NCI-H774 (cell line): ENCODE measurements around the gene GLIS1.

Experiments
- DNase-seq: peaks from one replicate; lab custom pipeline; 2025; lab: John Stamatoyannopoulos, UW

Gene GLIS1

DNA sequence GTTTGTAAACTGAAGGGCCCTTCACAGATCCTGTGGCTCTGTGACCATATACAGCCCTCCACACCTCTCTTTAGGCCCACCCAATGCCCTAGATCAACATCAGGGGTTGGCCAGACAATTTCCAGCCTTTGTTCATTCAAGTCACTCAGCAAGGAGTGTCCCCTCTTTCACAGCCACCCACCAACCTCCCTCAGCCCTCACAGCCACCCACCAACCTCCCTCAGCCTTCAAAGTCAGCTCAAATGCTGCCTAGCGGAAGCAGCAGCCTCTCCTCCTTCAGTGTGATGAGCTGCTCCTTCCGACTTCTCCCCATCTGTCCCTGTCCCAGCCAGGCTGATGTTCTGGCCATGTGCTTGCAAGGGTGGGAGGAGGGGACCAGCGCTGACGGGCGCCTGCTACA, 208.4 kb downstream of the GLIS1 start:
- no peak for DNase-seq

DNA sequence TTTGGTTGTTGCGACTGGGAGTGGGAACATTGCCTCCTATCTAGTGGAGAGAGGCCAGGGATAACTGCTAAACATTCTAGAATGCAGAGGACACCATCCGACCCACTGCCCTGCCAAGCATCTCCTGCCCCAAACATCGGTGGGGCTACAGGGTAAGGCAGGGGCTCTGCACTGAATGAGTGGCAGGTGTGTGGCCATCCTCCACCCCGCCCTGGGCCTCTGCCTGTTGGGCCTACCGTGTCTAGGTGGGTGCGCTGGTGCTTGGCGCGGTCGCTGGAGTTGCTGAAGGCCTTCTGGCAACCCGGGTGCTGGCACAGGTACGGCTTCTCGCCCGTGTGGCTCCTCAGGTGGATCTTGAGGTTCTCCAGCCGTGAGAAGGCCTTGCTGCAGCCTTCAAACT, 209.4 kb downstream of the GLIS1 start:
- DNase-seq, result no peak

DNA sequence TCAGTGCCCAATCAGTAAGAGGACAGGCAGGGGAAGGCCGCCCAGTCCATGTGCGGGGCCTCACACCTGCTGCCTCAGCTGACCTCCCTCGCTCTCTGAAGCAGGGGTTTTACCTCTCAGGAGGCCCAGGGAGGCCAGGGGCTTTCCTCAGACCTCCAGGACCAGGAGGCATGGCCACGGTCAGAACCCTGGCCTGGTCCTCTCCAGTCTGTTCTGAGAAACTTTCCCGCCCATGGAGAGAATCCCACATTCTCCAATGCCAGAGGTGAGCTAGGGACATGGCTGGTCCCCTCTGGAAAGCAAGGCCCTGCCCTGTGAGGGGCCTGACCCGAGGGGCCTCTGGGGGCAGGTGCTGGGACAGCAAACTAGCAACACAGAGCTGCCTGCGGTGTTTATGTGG, 211.6 kb downstream of the GLIS1 start:
- DNase-seq, result no peak

GRCh38 chr1:53526451-53527101, 212.4 kb downstream of the GLIS1 start:
- DNase-seq, result no peak

DNA sequence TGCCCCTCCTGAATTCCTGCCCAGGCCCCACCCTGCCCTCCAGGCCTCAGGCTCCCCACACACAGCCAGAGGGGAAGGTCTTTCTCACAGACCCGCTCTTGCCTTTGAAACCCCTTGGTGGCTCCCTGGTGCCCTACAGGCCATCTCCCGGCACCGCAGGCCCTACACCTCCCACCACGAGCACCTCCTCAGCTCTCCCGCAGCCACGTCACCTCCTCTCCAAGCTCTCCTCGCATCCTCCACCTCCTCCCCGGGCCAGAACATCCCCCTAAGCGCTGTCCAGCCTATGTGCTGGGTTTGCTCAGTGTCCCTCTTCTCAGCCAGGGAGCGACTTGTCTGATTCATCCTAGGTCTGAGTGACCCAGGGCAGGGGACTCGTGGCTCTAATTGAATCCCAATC, 213.4 kb downstream of the GLIS1 start:
- no peak for DNase-seq

DNA sequence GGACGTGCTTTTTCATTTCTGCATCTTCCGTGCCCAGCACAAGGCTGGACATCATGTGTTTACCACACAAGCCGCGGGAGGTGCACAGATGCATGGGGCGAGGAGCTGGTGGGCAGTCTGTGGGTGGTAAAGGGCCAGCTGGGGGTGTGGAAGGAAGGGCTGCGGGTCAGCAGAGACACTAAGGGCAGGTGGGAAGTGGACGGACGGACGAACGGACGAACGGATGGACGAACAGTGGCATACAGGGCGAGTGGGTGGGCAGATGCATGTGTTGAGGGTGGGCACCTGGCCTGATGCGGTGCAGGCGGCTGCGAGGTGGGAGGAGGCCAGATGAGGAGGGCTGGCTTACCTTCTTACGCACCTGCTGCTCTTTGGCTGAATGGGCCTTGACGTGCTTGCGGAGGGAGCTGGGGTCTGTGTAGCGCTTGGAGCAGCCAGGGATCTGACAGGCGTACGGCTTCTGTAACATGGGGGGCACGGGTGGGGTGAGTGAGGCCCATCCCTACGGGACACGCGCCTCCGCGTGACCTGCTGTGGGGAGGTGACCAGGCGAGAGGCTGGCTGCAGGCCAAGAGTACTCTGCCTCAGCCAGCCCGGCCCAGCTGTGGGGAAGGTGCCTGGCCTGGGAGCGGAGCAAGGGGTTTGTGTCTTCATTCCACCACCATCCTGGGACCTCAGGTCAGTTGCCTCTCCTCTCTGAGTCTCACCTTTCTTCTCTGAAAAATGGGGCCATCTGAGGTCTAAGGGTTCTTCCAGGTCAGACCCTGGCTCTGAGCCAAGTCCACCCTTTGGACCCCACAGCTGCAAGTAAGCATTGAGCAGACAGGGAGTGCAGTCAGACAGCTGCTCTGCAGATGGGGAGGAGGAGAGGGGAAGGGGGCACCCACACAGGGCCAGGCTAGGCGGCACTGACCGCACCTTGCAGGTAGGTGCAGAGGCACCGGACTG, 214.3 kb downstream of the GLIS1 start:
- DNase-seq, result no peak

DNA sequence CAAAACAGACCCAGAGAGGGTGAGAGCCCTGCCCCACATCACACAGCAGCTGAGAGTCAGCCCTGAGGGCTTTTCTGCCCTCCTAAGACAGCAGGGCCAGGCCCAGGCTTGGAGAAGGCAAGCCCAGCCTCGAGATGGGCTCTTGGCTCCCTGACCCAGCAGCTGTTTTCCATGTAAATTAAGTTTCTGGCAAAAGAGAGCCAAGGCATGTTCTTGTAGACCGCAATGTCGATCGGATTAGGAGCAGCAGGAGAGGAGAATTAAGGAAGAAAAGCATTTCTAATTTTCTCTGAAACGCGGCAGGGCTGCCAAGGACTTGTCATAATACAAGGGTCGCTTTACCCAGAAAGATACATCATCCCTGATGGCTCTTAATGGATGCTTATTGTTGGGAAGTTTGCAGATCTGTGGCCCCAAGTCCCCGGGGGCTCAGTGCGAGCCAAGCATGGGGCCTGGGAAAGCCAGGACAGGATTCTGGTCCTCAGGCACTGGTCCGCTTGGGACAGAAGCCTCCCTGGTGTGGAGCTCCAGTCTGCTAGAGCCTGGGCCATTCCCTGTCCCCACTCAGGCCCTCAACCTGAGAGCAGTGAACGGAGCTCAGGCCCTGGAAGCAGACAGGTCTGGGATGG, 216.9 kb downstream of the GLIS1 start:
- DNase-seq, result no peak

DNA sequence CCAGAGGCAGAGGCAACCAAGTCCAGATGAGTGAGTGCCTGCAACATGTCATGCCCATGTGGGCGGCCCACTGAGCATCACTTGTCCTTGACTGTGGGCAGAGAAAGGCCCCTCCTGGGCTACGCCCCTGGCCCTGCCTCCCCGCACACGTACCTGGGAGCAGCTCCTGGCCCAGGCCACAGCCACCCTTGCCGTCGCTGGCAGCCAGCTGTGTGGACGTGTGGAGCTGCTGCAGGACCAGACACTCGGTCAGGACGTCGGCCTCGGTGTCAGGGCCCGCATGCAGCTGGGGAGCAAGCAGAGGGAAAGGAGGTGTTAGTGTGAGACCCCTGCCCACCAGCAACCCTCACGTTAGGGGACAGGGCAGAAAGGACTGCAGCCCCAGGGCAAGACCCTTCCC, 218.5 kb downstream of the GLIS1 start:
- no peak for DNase-seq

GRCh38 chr1:53519421-53519820, 219.5 kb downstream of the GLIS1 start:
- DNase-seq, result no peak

DNA sequence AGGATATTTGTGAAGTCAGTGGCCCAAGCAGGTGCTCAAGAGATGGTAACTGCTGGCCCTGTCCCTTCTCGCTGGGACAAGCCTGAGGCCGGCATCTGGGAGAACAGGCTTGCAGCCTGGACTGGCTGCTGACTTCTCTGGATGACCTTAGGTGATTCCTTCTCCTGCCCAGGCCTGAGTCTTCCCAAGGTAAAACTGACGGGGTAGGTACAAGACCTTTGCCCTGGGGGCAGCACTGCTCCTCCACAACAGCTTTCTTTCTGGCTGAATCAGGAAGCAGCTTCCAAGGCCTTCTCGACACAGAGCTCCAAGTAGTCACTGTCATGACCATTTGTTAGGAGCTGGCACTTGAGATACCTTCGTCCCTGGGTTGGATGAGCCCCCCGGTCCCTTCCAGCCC, 220.2 kb downstream of the GLIS1 start:
- DNase-seq, result no peak

DNA sequence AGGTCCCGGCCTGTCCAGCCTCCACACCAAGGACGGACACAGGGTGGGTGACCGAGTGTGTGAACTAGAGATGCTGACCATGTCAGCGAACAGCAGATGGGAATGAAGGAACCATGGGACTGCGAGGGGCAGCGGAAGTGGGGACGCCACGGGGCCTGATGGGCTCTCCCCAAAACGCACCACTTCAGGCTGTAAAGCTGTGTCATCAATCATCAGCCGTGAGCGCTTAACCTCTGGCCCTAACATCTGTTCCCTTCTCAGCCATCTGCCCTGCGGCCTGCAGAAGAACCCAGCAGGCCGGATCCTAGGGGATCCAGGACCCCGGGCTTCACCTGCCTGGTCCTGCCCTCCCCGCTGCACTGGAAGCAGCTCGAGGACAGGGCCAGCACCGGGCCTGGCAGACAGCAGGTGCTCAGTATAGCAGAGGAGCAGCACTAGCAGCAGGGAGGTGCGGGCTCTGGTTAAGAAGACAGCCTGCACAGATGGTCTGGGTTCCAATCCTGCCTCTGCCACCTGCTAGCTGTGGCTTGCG, 221.1 kb downstream of the GLIS1 start:
- DNase-seq, result no peak

GRCh38 chr1:53517109-53517508, 221.9 kb downstream of the GLIS1 start:
- DNase-seq, result no peak

GRCh38 chr1:53516181-53516580, 222.8 kb downstream of the GLIS1 start:
- DNase-seq, result no peak

DNA sequence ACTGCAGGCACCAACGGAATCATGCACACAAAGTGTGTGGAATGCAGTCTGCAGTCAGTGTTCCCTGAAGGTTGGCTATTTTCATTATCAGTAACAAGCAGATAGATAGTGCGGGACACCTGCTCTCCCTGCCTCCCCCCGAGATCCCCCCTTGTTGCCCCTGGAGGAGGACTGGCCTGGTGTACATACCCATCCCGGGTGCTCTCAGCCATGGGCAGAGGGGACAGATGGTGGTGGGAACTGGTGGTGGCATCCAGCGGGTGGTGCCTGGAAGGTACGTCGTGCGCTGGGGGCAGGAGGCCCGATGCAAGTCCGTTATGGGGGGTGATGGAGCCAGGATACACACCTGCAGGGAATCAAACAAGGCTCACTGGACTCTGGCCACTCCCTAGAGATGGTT, 224.5 kb downstream of the GLIS1 start:
- DNase-seq, result no peak

DNA sequence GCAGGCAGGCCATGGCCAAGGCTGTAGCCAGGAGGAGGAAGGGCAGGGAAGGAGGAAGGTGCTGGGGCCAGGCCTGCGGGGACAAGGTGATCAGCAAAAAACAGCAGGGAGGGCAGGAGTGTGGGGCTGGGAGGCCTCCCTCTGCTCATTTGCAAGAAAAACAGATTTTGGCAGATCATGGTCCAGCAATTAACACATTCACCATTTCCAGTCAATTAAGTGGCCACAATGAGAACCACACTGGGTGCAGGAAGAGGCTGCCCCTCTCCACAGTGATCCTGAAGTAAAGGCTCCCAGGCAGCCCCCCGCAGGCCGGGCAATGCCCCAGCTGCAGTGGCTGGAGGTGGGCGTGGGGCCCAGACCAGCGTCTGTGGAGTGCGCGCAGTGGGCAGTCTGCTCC, 225.1 kb downstream of the GLIS1 start:
- DNase-seq, result no peak

DNA sequence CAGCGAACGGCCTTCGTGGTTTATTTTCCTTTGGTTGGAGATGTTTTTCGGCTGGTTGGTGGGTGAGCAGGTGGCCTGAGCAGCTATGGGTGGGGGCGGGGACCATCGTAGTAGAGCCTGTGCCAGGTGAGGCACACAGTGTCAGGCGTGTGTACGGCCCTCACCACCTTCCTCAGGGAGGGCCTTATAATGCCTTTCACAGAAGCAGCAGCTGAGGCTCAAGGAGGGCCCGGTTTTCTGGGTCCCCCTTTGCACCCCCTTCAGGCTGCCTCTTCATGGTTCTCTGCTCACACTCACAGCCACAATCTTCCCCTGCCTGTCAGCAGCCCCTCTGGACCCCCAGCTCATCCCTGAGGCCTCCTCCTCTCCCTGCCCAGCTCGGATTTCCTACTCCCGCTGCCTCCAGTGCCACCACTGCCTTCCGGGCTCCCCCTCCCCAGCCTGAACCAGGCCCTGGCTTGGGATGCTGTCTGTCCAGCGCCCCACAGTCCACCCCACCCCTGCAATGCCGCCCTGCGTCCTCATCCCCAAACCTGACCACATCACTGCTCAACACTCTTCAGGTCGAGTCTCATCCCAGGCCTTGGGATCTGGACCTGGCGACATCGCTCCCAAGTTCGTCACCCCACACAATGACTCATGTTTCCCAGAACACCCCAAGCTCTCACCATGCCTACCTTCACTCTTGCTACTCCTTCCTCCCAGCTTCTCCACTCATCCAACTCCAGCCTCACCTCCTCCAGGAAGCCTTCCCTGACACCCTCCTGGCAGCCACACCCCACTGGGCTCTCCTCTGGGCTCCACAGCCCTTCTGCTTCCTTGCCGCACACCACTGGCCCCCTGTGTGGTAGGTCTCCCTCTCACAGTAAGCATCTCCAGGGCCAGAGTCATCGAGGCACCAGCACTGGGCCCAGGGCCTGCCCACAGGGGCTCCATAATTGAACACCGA, 225.9 kb downstream of the GLIS1 start:
- DNase-seq, result no peak

DNA sequence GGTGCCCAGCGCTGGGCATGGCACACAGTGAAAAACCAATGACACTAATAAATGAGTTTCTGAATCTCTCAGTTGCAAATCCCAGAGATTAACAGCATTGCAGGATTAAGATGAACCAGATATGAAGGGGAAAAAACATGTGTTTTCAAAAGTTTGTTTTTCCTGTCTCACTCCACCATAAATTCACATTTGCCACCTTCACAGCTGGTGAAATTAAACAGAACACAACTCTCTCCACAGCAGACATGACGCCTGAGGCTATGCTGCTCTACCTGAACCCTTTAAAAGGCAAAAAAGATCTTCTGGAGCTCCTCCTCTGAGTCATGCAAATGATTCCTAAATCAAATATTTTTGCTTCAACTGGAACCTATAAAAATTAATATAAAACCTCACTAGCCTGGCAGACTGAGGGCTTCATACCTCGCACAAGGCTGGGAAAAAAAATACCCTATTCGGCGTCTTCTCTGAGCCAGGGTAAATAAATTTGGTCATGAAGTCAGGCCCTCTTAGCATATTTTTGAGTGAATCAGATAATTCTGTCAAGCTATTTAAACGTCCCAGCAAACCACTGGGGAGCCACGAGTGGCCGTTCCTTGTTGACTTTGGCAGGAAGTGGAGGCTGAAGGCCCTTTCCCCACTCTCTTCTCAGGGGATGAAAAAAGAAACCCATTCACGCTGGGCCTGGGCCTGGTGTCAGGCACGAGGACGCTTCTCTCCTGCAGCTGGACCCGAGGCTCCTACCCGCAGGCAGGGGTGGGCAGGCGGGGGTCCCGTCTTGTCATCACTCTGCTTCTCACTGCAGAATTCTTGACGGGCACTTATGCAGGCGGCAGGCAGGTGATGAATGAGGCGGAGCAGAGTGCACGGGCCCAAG, 226.8 kb downstream of the GLIS1 start:
- DNase-seq, result peak; percentile 65

DNA sequence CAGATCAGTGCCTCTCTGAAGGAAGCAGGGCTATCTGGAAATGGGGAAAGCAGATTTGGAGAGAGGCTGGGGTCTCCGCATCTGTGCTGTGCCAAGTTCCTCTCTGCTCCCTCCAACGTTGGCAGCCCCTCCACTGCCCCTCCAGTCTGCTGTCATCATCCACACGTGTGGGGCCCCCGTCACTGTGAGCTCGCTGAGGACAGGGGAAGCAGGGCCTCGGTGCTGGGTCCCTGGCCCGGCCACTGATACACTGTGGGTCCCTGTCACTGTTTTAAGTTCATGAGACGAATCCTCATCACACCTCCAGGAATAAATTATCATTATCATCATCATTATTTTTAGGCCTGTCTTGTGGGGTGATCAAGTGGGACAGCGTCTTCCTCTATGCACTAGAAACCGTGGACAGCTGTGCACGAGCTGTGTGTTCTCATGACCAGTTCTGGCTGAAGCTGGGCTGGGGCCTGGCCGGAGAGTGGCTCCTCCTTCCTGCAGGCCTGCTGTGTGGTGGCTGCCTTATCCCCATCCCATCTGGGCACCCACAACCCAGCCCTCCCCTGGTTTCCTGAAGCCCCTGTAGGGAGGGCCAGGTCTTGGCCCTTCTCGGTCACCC, 227.5 kb downstream of the GLIS1 start:
- DNase-seq, result no peak

GRCh38 chr1:53510215-53510614, 228.7 kb downstream of the GLIS1 start:
- DNase-seq, result no peak

- no peak for DNase-seq
Observed at GRCh38 chr1:53509775-53510174, 229.2 kb downstream of the GLIS1 start.
